ENCODE results near the gene ZBTB42. TPM values are rescaled to one million over a fixed set of nuclear protein-coding genes. Genes with fewer than 3 reads are reported as not detected.
A peak's percentile ranks its signal among the peaks of the same experiment; 100 is the strongest.

ZBTB42 gene
- polyA plus RNA-seq (2013): 3.9 TPM

GRCh38 chr14:104800771-104801519 lies at the start of gene ZBTB42:
ZBTB42 (plus strand) TSS chr14:104801101; CDS start chr14:104801198, 97 bp downstream.
- CTCF ChIA-PET: interaction anchor here (1.4 to 1.6 kb wide), 2 partner anchors 25 to 32 kb away, joined by 4 to 5 read pairs; no protein-coding TSS in a partner anchor
- POLR2A ChIA-PET: no interaction called here
- WGBS (ENCODE audit: insufficient coverage): 2% methylated on average over 85 of the region's 105 CpGs
- Histone ChIP-seq H3K9me3 (ENCODE audit: control extremely low read depth in 1 of 5, control insufficient read depth in 4 of 5, insufficient read depth in 2 of 5, low read depth in 1 of 5, low read length in 4 of 5) (no peaks in the 10 kb centered on the region), H3K27me3 (replicated peaks in 2 of 5; ENCODE audit: control insufficient read depth in 4 of 5, insufficient read depth in 5 of 5, low read length in 4 of 5) (no peaks in the 10 kb centered on the region), H3K4me1 (ENCODE audit: control extremely low read depth in 1 of 4, control insufficient read depth in 4 of 4, insufficient read depth in 4 of 4, low read length in 3 of 4) (peaks cover 0 to 64% (median 57%) of the 10 kb centered on the region in 4 experiments), H3K36me3 (ENCODE audit: control insufficient read depth in 4 of 4, insufficient read depth in 4 of 4, low read length in 3 of 4) (peaks cover 0 to 3% (median 0%) of the 10 kb centered on the region in 4 experiments), H3K27ac (ENCODE audit: insufficient read depth in 1 of 2, low read depth in 1 of 2, low read length in 2 of 2, poor library complexity in 1 of 2, severe bottlenecking in 2 of 2) (peak within 1 kb of the TSS; percentile 33 to 81), H3K4me3 (ENCODE audit: control insufficient read depth in 1 of 7, extremely low read depth in 1 of 7, insufficient read depth in 4 of 7, low read depth in 2 of 7, low read length in 6 of 7) (peak within 1 kb of the TSS; percentile 59 to 83 (median 72))
- DNase-seq: peak; percentile 54 to 77 (median 74)

DNA sequence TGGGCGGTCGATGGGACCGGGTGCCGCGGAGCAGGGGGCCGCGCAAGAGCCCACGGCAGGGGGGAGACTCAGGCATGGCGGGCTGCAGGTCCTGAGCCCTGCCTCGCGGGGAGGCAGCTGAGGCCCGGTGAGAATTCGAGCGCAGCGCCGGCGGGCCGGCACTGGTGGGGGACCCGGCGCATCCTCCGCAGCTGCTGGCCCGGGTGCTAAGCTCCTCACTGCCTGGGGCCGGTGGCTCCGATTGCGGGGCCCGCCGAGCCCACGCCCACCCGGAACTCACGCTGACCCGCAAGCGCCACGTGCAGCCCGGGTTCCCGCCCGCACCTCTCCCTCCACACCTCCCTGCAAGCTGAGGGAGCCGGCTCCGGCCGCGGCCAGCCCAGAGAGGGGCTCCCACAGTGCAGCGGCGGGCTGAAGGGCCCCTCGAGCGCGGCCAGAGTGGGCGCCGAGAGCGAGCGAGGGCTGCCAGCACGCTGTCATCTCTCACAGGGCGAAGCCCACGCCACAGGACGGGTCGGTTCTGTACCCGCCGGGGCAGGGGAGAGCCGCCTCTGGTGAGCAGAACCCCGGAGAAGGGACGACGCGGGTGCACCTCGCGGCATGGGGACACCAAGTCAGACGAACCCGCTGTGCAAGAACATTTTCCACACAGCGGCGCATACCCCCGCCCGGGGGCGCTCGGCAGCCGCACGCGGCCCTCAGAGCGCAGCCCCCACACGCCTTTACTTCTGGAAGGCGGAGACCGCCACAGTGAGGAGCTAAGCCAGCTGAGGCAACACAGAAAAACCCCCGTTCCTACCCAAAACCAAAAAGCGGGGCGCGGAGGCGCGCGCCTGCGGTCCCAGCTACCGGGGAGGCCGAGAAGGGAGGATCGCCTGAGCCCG lies 49.1 kb upstream of the ZBTB42 start:
- peaks cover 0 to 21% (median 19%) of the 10 kb centered on the region in 4 experiments for H3K36me3 ChIP-seq (ENCODE audit: control insufficient read depth in 4 of 4, insufficient read depth in 4 of 4, low read length in 3 of 4)
- H3K4me3 ChIP-seq (ENCODE audit: control insufficient read depth in 1 of 7, extremely low read depth in 1 of 7, insufficient read depth in 4 of 7, low read depth in 2 of 7, low read length in 6 of 7): peak overlapping the region; percentile 21 to 96 (median 70)
- CTCF ChIA-PET: interaction anchor here (0.9 to 2.1 kb wide), 6 partner anchors 9 to 30 kb away, joined by 3 to 9 read pairs (median 4); no protein-coding TSS in a partner anchor
- no peaks in the 10 kb centered on the region for H3K9me3 ChIP-seq (ENCODE audit: control extremely low read depth in 1 of 5, control insufficient read depth in 4 of 5, insufficient read depth in 2 of 5, low read depth in 1 of 5, low read length in 4 of 5)
- POLR2A ChIA-PET: interaction anchor here (1.0 kb wide), 1 partner anchor 74 kb away, joined by 3 read pairs; no protein-coding TSS in a partner anchor
- H3K27me3 ChIP-seq (replicated peaks in 2 of 5; ENCODE audit: control insufficient read depth in 4 of 5, insufficient read depth in 5 of 5, low read length in 4 of 5): no peaks in the 10 kb centered on the region
- peaks cover 4 to 53% (median 27%) of the 10 kb centered on the region in 4 experiments for H3K4me1 ChIP-seq (ENCODE audit: control extremely low read depth in 1 of 4, control insufficient read depth in 4 of 4, insufficient read depth in 4 of 4, low read length in 3 of 4)
- WGBS (ENCODE audit: insufficient coverage): 84% methylated on average over 77 of the region's 90 CpGs
- DNase-seq: no peak
- H3K27ac ChIP-seq (ENCODE audit: insufficient read depth in 1 of 2, low read depth in 1 of 2, low read length in 2 of 2, poor library complexity in 1 of 2, severe bottlenecking in 2 of 2): peak overlapping the region in 1 of 2 experiments; percentile 85

DNA sequence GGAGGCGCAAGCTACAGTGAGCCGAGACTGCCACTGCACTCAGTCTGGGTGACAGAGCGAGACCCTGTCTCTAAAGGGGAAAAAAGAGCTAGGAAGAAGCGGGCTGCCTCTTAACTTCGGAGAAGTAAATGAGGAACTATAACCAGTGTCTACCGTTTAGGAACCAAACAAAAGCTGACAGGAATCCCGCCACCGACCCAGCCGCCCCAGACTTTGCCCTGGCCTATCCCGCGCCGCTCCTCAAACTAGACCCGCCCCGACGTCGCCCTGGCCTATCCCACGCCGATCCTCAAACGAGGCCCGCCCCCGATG lies 48.5 kb upstream of the ZBTB42 start:
- ChIA-PET CTCF (interaction anchor here (0.8 to 2.1 kb wide), 6 partner anchors 9 to 182 kb away, joined by 3 to 9 read pairs (median 4); no protein-coding TSS in a partner anchor), POLR2A (interaction anchor here (0.6 to 1.0 kb wide), 2 partner anchors 75 to 835 kb away, joined by 3 read pairs; no protein-coding TSS in a partner anchor)
- Histone ChIP-seq H3K36me3 (ENCODE audit: control insufficient read depth in 4 of 4, insufficient read depth in 4 of 4, low read length in 3 of 4) (peaks cover 0 to 27% (median 25%) of the 10 kb centered on the region in 4 experiments), H3K4me1 (ENCODE audit: control extremely low read depth in 1 of 4, control insufficient read depth in 4 of 4, insufficient read depth in 4 of 4, low read length in 3 of 4) (peaks cover 4 to 48% (median 27%) of the 10 kb centered on the region in 4 experiments), H3K4me3 (ENCODE audit: control insufficient read depth in 1 of 7, extremely low read depth in 1 of 7, insufficient read depth in 4 of 7, low read depth in 2 of 7, low read length in 6 of 7) (peak overlapping the region; percentile 21 to 96 (median 70)), H3K27me3 (replicated peaks in 2 of 5; ENCODE audit: control insufficient read depth in 4 of 5, insufficient read depth in 5 of 5, low read length in 4 of 5) (no peaks in the 10 kb centered on the region), H3K9me3 (ENCODE audit: control extremely low read depth in 1 of 5, control insufficient read depth in 4 of 5, insufficient read depth in 2 of 5, low read depth in 1 of 5, low read length in 4 of 5) (no peaks in the 10 kb centered on the region), H3K27ac (ENCODE audit: insufficient read depth in 1 of 2, low read depth in 1 of 2, low read length in 2 of 2, poor library complexity in 1 of 2, severe bottlenecking in 2 of 2) (peak overlapping the region in 1 of 2 experiments; percentile 85)
- DNase-seq: no peak
- WGBS (ENCODE audit: insufficient coverage): 1% methylated on average over 19 of the region's 21 CpGs

GRCh38 chr14:104752735-104753527 lies 48.0 kb upstream of the ZBTB42 start, which contains the start of gene SIVA1:
SIVA1 (plus strand) TSS chr14:104753147; CDS start chr14:104753202, 55 bp downstream.
- peak within 1 kb of the TSS; percentile 82 to 100 (median 94) for H3K4me3 ChIP-seq (ENCODE audit: control insufficient read depth in 1 of 7, extremely low read depth in 1 of 7, insufficient read depth in 4 of 7, low read depth in 2 of 7, low read length in 6 of 7)
- CTCF ChIA-PET: interaction anchor here (0.7 to 2.1 kb wide), 7 partner anchors 10 to 182 kb away, joined by 3 to 9 read pairs (median 3); no protein-coding TSS in a partner anchor
- POLR2A ChIA-PET: interaction anchor here (0.6 to 1.0 kb wide), 2 partner anchors 76 to 836 kb away, joined by 3 read pairs; no protein-coding TSS in a partner anchor
- WGBS (ENCODE audit: insufficient coverage): 0% methylated on average over 88 of the region's 95 CpGs
- peaks cover 4 to 42% (median 24%) of the 10 kb centered on the region in 4 experiments for H3K4me1 ChIP-seq (ENCODE audit: control extremely low read depth in 1 of 4, control insufficient read depth in 4 of 4, insufficient read depth in 4 of 4, low read length in 3 of 4)
- H3K27ac ChIP-seq (ENCODE audit: insufficient read depth in 1 of 2, low read depth in 1 of 2, low read length in 2 of 2, poor library complexity in 1 of 2, severe bottlenecking in 2 of 2): peak within 1 kb of the TSS; percentile 74 to 93
- H3K36me3 ChIP-seq (ENCODE audit: control insufficient read depth in 4 of 4, insufficient read depth in 4 of 4, low read length in 3 of 4): peaks cover 0 to 32% (median 30%) of the 10 kb centered on the region in 4 experiments
- no peaks in the 10 kb centered on the region for H3K27me3 ChIP-seq (replicated peaks in 2 of 5; ENCODE audit: control insufficient read depth in 4 of 5, insufficient read depth in 5 of 5, low read length in 4 of 5)
- peak; percentile 99 to 100 (median 100) for DNase-seq
- H3K9me3 ChIP-seq (ENCODE audit: control extremely low read depth in 1 of 5, control insufficient read depth in 4 of 5, insufficient read depth in 2 of 5, low read depth in 1 of 5, low read length in 4 of 5): no peaks in the 10 kb centered on the region

DNA sequence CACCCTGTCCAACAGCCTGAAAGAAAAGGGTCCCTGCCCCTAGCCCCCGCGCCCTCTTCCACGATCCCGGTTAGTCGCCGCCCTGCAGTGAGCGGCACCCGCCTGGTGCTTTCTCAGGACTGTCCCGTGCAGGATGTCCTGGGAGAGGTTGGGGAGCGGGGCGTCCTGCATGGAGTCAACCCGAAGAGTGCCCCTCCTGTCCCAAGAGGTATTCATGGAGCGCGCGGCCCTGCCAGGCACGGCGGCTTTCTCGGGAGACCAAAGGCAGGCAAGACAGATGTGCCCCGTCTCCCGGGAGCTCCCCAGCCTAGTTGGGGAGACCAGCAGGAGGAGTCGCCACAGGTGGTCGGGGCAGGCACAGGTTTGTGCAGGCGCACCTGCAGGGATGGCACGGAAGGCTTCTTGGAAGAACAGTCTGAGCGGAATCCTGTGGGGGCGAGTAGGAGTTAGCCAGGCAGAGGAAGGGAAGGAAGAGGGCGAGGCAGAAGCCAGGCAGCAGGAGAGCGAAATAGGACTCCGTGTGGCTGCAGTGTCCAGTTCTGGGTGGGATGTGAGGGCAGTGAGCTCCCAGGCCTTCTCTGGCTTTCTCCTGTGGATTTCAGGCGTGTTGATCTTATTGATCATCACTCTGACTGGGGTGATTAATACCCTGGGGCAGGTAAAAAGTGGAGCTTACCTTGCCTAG lies 47.2 kb upstream of the ZBTB42 start:
- Histone ChIP-seq H3K4me1 (ENCODE audit: control extremely low read depth in 1 of 4, control insufficient read depth in 4 of 4, insufficient read depth in 4 of 4, low read length in 3 of 4) (peaks cover 4 to 35% (median 21%) of the 10 kb centered on the region in 4 experiments), H3K27ac (ENCODE audit: insufficient read depth in 1 of 2, low read depth in 1 of 2, low read length in 2 of 2, poor library complexity in 1 of 2, severe bottlenecking in 2 of 2) (peak overlapping the region; percentile 74 to 93), H3K4me3 (ENCODE audit: control insufficient read depth in 1 of 7, extremely low read depth in 1 of 7, insufficient read depth in 4 of 7, low read depth in 2 of 7, low read length in 6 of 7) (peak overlapping the region; percentile 82 to 100 (median 94)), H3K27me3 (replicated peaks in 2 of 5; ENCODE audit: control insufficient read depth in 4 of 5, insufficient read depth in 5 of 5, low read length in 4 of 5) (no peaks in the 10 kb centered on the region), H3K36me3 (ENCODE audit: control insufficient read depth in 4 of 4, insufficient read depth in 4 of 4, low read length in 3 of 4) (peaks cover 0 to 37% (median 34%) of the 10 kb centered on the region in 4 experiments), H3K9me3 (ENCODE audit: control extremely low read depth in 1 of 5, control insufficient read depth in 4 of 5, insufficient read depth in 2 of 5, low read depth in 1 of 5, low read length in 4 of 5) (no peaks in the 10 kb centered on the region)
- ChIA-PET POLR2A (no interaction called here), CTCF (interaction anchor here (0.7 to 2.1 kb wide), 4 partner anchors 11 to 63 kb away, joined by 3 to 9 read pairs (median 6); no protein-coding TSS in a partner anchor)
- DNase-seq: no peak
- WGBS (ENCODE audit: insufficient coverage): 2% methylated on average over 27 of the region's 30 CpGs
